ENCODE results near the gene FAM20C. TPM values are rescaled to one million over a fixed set of nuclear protein-coding genes. Genes with fewer than 3 reads are reported as not detected.

Gene FAM20C
- total RNA-seq, 1 donor from 2014 or later, result 10.0 TPM

DNA sequence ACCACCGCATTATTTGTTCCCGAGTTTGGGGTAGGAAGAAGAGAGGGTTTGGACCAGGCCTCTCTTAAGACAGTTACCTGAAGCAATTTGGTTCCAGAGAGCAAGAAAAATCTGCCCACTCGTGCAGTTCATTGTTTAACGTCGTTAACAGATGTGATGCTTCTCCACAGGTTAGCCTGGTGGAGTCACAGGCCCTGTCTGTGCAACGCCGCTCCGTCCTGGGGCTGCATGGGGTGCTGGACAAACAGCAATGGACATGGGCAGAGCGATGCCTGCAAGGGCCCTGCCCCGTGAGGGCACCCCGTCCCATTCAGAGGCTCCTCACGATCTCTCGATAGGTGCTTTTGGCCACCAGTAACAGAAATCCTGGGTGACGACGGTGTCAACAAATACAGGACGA is 107.3 kb downstream of the FAM20C start:
- Histone ChIP-seq H3K9ac (ENCODE audit: low read length) (no peak overlapping the region), H3K79me2 (ENCODE audit: insufficient read depth, low read length) (no peaks in the 10 kb centered on the region), H4K20me1 (ENCODE audit: insufficient read depth, low read length) (no peaks in the 10 kb centered on the region), H3K4me2 (ENCODE audit: low read length) (no peak overlapping the region), H3K4me3 (ENCODE audit: insufficient read depth, low read depth, low read length) (no peak overlapping the region), H3K27ac (ENCODE audit: low read depth, low read length) (no peak overlapping the region), H3K4me1 (ENCODE audit: insufficient read depth, low read length) (no peaks in the 10 kb centered on the region), H3K36me3 (ENCODE audit: insufficient read depth, low read length) (no peaks in the 10 kb centered on the region), H2AFZ (ENCODE audit: low read depth, low read length) (no peak overlapping the region), H3K9me3 (ENCODE audit: insufficient read depth, low read depth, low read length) (no peaks in the 10 kb centered on the region), H3K27me3 (ENCODE audit: insufficient read depth, low read length) (no peaks in the 10 kb centered on the region)
- peaks cover 6% of the 10 kb centered on the region for H3K9me3 Mint-ChIP-seq (ENCODE audit: unreplicated experiment)
- H3K4me1 Mint-ChIP-seq (ENCODE audit: low read depth, unreplicated experiment), result no peaks in the 10 kb centered on the region
- H3K36me3 Mint-ChIP-seq (ENCODE audit: low read depth, unreplicated experiment), result no peaks in the 10 kb centered on the region
- no peak for TF ChIP-seq EZH2 (IDR thresholded peaks at IDR 0.05; ENCODE audit: insufficient read depth, low read length)
- TF ChIP-seq CTCF (IDR thresholded peaks at IDR 0.05; ENCODE audit: insufficient read depth, low read depth, low read length), result no peak
- H3K4me3 Mint-ChIP-seq (ENCODE audit: unreplicated experiment), result no peak overlapping the region
- H3K27ac Mint-ChIP-seq (ENCODE audit: unreplicated experiment), result no peak overlapping the region
- no peak for FAIRE-seq
- no peak for DNase-seq (ENCODE audit: low read depth)
- peaks cover 25% of the 10 kb centered on the region for H3K27me3 Mint-ChIP-seq (ENCODE audit: low read depth, unreplicated experiment)

GRCh38 chr7:300048-300447 is 107.7 kb downstream of the FAM20C start:
- H3K36me3 Mint-ChIP-seq (ENCODE audit: low read depth, unreplicated experiment), result no peaks in the 10 kb centered on the region
- Histone ChIP-seq H3K4me1 (ENCODE audit: insufficient read depth, low read length) (no peaks in the 10 kb centered on the region), H3K27ac (ENCODE audit: low read depth, low read length) (no peak overlapping the region), H2AFZ (ENCODE audit: low read depth, low read length) (no peak overlapping the region), H3K9ac (ENCODE audit: low read length) (no peak overlapping the region), H3K27me3 (ENCODE audit: insufficient read depth, low read length) (no peaks in the 10 kb centered on the region), H4K20me1 (ENCODE audit: insufficient read depth, low read length) (no peaks in the 10 kb centered on the region), H3K9me3 (ENCODE audit: insufficient read depth, low read depth, low read length) (no peaks in the 10 kb centered on the region), H3K4me2 (ENCODE audit: low read length) (no peak overlapping the region), H3K36me3 (ENCODE audit: insufficient read depth, low read length) (no peaks in the 10 kb centered on the region), H3K4me3 (ENCODE audit: insufficient read depth, low read depth, low read length) (no peak overlapping the region), H3K79me2 (ENCODE audit: insufficient read depth, low read length) (no peaks in the 10 kb centered on the region)
- TF ChIP-seq CTCF (IDR thresholded peaks at IDR 0.05; ENCODE audit: insufficient read depth, low read depth, low read length) (no peak), EZH2 (IDR thresholded peaks at IDR 0.05; ENCODE audit: insufficient read depth, low read length) (no peak)
- H3K4me1 Mint-ChIP-seq (ENCODE audit: low read depth, unreplicated experiment), result no peaks in the 10 kb centered on the region
- H3K27ac Mint-ChIP-seq (ENCODE audit: unreplicated experiment), result no peak overlapping the region
- DNase-seq (ENCODE audit: low read depth), result no peak
- peaks cover 25% of the 10 kb centered on the region for H3K27me3 Mint-ChIP-seq (ENCODE audit: low read depth, unreplicated experiment)
- no peak for FAIRE-seq
- H3K9me3 Mint-ChIP-seq (ENCODE audit: unreplicated experiment), result peaks cover 6% of the 10 kb centered on the region
- no peak overlapping the region for H3K4me3 Mint-ChIP-seq (ENCODE audit: unreplicated experiment)

GRCh38 chr7:300546-301290 is 108.3 kb downstream of the FAM20C start:
- FAIRE-seq (no peak), DNase-seq (ENCODE audit: low read depth) (no peak)
- Histone ChIP-seq H3K4me2 (ENCODE audit: low read length) (no peak overlapping the region), H3K27ac (ENCODE audit: low read depth, low read length) (no peak overlapping the region), H3K9ac (ENCODE audit: low read length) (no peak overlapping the region), H3K36me3 (ENCODE audit: insufficient read depth, low read length) (no peaks in the 10 kb centered on the region), H3K4me1 (ENCODE audit: insufficient read depth, low read length) (no peaks in the 10 kb centered on the region), H4K20me1 (ENCODE audit: insufficient read depth, low read length) (no peaks in the 10 kb centered on the region), H3K9me3 (ENCODE audit: insufficient read depth, low read depth, low read length) (no peaks in the 10 kb centered on the region), H3K27me3 (ENCODE audit: insufficient read depth, low read length) (no peaks in the 10 kb centered on the region), H3K79me2 (ENCODE audit: insufficient read depth, low read length) (no peaks in the 10 kb centered on the region), H2AFZ (ENCODE audit: low read depth, low read length) (no peak overlapping the region), H3K4me3 (ENCODE audit: insufficient read depth, low read depth, low read length) (no peak overlapping the region)
- Mint-ChIP-seq H3K36me3 (ENCODE audit: low read depth, unreplicated experiment) (no peaks in the 10 kb centered on the region), H3K27me3 (ENCODE audit: low read depth, unreplicated experiment) (peaks cover 27% of the 10 kb centered on the region), H3K4me1 (ENCODE audit: low read depth, unreplicated experiment) (no peaks in the 10 kb centered on the region), H3K4me3 (ENCODE audit: unreplicated experiment) (no peak overlapping the region), H3K9me3 (ENCODE audit: unreplicated experiment) (peaks cover 6% of the 10 kb centered on the region), H3K27ac (ENCODE audit: unreplicated experiment) (no peak overlapping the region)
- no peak for TF ChIP-seq CTCF (IDR thresholded peaks at IDR 0.05; ENCODE audit: insufficient read depth, low read depth, low read length)
- no peak for TF ChIP-seq EZH2 (IDR thresholded peaks at IDR 0.05; ENCODE audit: insufficient read depth, low read length)

Data from astrocyte (in vitro differentiated cells and primary cell).